ENCODE measurements around the gene FOXC1. TPM values are rescaled to one million over a fixed set of nuclear protein-coding genes. Genes with fewer than 3 reads are reported as not detected.

The FOXC1 gene
- total RNA-seq, 2 donors from 2014 or later: 0.21 TPM; not detected in 1

GRCh38 chr6:1613688-1614447 is 4.2 kb downstream of the FOXC1 start:
- ATAC-seq (no peak), DNase-seq (no peak)
- H3K9me3 ChIP-seq (ENCODE audit: control insufficient read depth, low read length, poor library complexity, severe bottlenecking): no peaks in the 10 kb centered on the region
- Mint-ChIP-seq H3K27me3 (peaks cover 46% of the 10 kb centered on the region), H3K4me1 (peaks cover 19% of the 10 kb centered on the region), H3K36me3 (ENCODE audit: low read depth) (peaks cover 4% of the 10 kb centered on the region), H3K4me3 (peak overlapping the region; percentile 58), H3K27ac (no peak overlapping the region)

DNA sequence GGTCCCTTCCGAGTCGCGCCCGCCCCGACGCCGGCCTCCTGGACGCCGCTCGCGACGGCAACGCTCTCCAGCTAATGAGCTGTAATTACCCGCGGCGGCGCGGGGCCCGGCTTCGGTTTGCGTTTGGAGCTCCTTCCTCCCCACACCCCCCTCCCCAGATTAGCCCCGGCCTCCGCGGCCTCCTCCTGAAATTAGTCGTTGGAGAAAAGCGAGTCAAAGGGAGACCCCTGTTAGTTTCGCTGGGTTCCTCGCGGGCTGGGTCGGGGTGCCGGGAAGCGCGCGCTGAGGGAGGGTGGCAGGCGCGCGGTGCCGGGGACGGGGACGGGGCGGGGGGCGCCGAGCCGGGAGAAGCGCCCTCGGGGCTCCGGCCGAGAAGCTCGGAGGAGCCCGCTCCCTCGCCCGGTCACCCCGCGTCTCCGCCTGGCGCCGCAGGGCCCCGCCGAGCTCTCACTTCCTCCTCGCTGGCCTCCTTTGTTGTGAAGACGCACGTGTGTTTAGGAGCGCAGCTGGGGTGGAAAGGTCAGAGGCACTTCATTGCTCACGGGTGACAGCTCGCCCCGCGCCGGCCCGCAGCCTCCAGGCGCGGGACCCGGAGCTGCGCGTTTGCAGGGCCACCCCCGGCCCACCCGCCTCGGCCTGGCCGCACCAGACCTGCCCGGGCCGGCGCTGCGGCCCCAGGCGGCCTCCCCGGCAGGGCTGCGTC is 4.9 kb downstream of the FOXC1 start:
- H3K9me3 ChIP-seq (ENCODE audit: control insufficient read depth, low read length, poor library complexity, severe bottlenecking): no peaks in the 10 kb centered on the region
- no peak overlapping the region for H3K27ac Mint-ChIP-seq
- H3K4me1 Mint-ChIP-seq: peaks cover 19% of the 10 kb centered on the region
- DNase-seq: no peak
- peaks cover 46% of the 10 kb centered on the region for H3K27me3 Mint-ChIP-seq
- peaks cover 4% of the 10 kb centered on the region for H3K36me3 Mint-ChIP-seq (ENCODE audit: low read depth)
- ATAC-seq: no peak
- H3K4me3 Mint-ChIP-seq: no peak overlapping the region

DNA sequence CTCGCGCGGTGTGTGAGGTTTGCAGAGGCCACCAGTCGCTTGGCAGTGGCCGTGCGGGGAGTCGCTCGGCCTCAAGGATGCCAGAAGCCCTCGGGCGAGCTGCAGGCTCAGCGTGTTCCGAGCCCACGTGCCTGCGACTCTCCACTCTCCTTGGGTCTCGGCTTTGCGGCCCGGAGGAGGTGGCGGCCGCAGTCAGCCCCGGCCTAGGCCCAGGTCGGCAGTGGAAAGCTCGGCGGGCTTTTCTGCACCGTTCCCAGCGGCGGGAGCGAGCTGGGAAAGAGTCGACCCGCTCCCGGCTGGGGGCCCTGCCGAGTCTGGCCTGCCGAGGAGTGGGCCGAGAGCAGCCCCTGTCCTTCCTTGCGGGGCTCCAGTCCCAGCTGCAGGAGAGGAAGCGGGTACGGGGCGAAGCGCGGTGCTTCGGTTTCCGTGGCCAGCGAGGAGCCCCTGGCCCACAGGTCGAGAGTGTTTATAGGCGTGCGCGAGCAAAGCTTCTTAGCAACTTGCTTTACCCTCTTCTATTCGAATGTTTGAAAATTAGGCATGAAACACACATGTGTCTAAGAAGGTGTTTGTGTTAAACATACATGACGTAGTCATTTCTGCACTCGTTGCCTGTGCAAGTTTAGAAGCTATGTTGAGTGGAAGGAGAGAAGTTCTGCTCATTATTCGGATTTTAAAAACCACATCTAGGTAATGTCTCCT is 5.6 kb downstream of the FOXC1 start:
- ATAC-seq (no peak), DNase-seq (no peak)
- no peak overlapping the region for H3K4me3 Mint-ChIP-seq
- H3K27me3 Mint-ChIP-seq: peaks cover 46% of the 10 kb centered on the region
- peaks cover 19% of the 10 kb centered on the region for H3K4me1 Mint-ChIP-seq
- H3K27ac Mint-ChIP-seq: no peak overlapping the region
- H3K9me3 ChIP-seq (ENCODE audit: control insufficient read depth, low read length, poor library complexity, severe bottlenecking): no peaks in the 10 kb centered on the region
- H3K36me3 Mint-ChIP-seq (ENCODE audit: low read depth): peaks cover 4% of the 10 kb centered on the region

DNA sequence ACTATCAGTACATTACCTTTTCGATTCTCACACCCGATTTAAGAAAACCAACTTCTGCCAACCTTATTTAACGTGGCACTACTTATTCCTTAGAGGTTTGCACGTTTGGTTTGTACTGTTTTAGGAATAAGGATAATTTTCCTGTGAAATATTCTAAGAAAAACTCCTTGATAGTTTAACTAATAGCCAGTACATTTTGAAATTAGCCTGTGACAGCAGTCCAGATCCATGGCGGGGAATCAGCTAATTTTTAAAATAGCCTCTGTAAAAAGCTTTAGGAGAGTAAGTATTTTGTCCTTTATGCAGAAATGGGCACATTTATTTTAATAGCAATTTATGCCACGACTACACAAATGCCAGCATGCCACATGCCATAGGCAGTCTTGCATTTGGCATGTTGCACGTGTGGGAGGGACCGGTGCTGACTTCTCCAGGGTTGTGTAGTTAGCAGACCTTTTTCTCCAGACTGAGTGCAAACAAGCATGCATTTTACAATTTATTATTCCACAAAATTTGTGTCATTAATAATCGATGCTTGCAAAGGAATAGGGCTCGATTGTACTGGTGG is 6.2 kb downstream of the FOXC1 start:
- ATAC-seq (no peak), DNase-seq (no peak)
- peaks cover 4% of the 10 kb centered on the region for H3K36me3 Mint-ChIP-seq (ENCODE audit: low read depth)
- no peak overlapping the region for H3K27ac Mint-ChIP-seq
- peaks cover 15% of the 10 kb centered on the region for H3K4me1 Mint-ChIP-seq
- peaks cover 42% of the 10 kb centered on the region for H3K27me3 Mint-ChIP-seq
- no peaks in the 10 kb centered on the region for H3K9me3 ChIP-seq (ENCODE audit: control insufficient read depth, low read length, poor library complexity, severe bottlenecking)
- H3K4me3 Mint-ChIP-seq: no peak overlapping the region

- peaks cover 13% of the 10 kb centered on the region for H3K4me1 Mint-ChIP-seq
- no peak for ATAC-seq
- H3K4me3 Mint-ChIP-seq: no peak overlapping the region
- no peaks in the 10 kb centered on the region for H3K9me3 ChIP-seq (ENCODE audit: control insufficient read depth, low read length, poor library complexity, severe bottlenecking)
- peaks cover 4% of the 10 kb centered on the region for H3K36me3 Mint-ChIP-seq (ENCODE audit: low read depth)
- DNase-seq: no peak
- peaks cover 48% of the 10 kb centered on the region for H3K27me3 Mint-ChIP-seq
- peak overlapping the region; percentile 39 for H3K27ac Mint-ChIP-seq
Observed at GRCh38 chr6:1616701-1617463, 7.2 kb downstream of the FOXC1 start.

- Mint-ChIP-seq H3K4me3 (no peak overlapping the region), H3K36me3 (ENCODE audit: low read depth) (peaks cover 8% of the 10 kb centered on the region), H3K27ac (peak overlapping the region; percentile 39), H3K27me3 (peaks cover 48% of the 10 kb centered on the region), H3K4me1 (peaks cover 10% of the 10 kb centered on the region)
- H3K9me3 ChIP-seq (ENCODE audit: control insufficient read depth, low read length, poor library complexity, severe bottlenecking): no peaks in the 10 kb centered on the region
- no peak for DNase-seq
- ATAC-seq: no peak
Observed at GRCh38 chr6:1617466-1618310, 8.0 kb downstream of the FOXC1 start.

DNA sequence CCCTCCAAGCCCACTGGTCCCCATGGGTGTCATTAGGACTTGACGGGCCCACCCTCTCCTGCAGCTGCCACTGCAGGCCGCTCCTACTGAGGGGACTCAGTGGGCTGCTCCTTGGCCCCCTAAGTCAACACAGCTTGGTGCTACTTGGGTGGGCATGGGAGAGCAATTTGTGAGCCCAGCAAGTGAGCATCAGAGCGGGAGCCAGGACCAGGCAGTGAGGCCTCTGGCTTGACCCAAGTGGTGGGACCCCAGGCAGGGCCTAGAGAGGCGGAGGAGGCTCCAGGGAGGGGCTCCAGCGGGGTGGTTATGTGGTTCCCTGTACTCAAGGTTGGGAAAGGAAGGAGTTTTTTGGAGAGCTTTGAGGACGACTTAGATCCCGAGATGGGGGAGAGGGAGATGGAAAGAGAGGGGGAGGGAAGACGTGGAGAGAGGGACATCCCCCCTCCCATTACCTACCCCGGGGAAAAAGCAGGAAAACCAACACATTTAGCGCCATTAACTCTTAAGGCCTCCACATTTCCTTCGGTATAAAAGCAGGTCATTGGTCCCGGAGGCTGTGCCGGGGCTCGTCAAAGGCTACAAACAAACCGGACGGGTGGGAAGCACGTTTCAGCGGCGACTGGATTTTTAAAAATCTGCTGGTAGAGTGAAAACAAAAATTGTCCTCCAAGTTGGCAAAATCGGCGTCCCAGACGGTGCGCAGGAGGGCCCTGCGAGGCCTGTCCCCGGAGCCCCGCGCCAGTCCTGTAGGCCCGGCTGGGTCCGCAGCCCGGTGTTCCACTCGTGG is 8.8 kb downstream of the FOXC1 start:
- Mint-ChIP-seq H3K4me1 (peaks cover 10% of the 10 kb centered on the region), H3K27ac (no peak overlapping the region), H3K36me3 (ENCODE audit: low read depth) (peaks cover 8% of the 10 kb centered on the region), H3K4me3 (peak overlapping the region; percentile 73), H3K27me3 (peaks cover 47% of the 10 kb centered on the region)
- no peaks in the 10 kb centered on the region for H3K9me3 ChIP-seq (ENCODE audit: control insufficient read depth, low read length, poor library complexity, severe bottlenecking)
- ATAC-seq: no peak
- no peak for DNase-seq

DNA sequence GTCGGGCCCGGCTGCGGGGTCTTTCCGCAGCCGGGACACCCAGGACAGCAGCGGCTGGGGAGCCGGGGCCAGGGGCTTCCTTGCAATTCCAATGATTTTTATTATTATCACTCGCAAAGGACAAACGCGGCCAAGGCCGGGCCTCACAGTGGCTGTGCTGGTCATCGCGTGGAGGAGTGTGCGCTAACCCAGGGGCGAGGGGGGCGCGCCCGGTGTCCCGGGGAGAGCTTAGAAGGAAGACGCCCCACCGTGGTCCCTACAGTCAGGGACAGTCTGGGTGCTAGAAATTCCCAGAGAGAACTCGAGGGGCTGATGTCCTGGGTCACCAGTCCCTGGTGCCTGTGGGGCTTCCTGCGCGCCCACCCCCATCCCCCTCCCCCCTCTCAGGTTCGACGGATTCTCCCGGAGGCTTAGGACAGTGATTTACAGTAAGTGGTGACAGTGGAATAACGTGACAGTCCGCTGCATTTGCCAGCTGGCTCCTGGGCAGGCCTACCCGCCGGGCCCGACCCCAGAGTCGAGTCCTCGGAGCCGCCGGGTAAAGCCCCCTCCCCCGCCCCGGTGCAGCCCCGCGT is 9.5 kb downstream of the FOXC1 start:
- Mint-ChIP-seq H3K27me3 (peaks cover 47% of the 10 kb centered on the region), H3K36me3 (ENCODE audit: low read depth) (peaks cover 8% of the 10 kb centered on the region), H3K27ac (no peak overlapping the region), H3K4me1 (peaks cover 7% of the 10 kb centered on the region), H3K4me3 (peak overlapping the region; percentile 39)
- H3K9me3 ChIP-seq (ENCODE audit: control insufficient read depth, low read length, poor library complexity, severe bottlenecking): no peaks in the 10 kb centered on the region
- no peak for ATAC-seq
- DNase-seq: no peak

DNA sequence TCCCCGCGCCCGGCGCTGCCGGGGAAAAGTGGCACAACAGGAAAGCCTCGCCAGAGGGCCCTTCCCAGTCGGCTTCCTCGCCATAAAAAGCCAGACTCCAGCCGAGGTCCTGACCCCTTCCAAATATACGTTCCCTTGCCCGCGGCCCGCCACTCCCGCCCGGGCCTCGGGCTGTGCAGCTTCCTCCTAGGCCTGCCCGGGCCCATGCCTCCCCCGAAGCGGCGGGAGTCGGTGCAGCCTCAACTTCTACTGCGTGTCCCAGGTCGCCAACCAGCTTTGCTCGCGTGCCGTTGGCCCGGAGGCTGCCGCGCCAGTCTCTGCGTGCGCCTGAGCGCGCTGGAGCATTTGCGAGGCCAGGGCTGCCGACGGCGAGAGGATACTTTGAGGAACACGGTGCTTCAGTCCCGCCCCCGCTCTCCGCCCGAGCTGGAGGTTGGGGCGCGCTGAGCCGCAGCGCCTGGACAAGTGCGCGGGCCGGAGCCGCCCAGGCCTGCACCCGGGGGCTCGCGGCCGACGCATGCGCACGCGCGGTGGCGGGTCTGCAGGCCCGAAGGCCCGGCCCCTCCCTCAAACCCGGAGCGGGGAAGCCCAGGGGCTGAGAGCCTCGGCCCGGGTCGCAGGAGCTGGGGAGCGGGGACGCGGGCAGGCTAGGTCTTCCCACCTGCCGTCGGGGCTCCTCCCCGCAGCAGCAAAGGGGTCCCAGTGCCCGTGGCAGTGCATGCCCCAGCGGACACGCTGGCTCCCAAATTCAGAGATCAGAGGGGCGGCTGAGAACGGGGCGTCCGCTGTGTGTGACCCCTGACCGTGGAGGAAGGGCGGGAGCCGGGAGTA is 10.2 kb downstream of the FOXC1 start:
- peak overlapping the region; percentile 39 for H3K4me3 Mint-ChIP-seq
- H3K4me1 Mint-ChIP-seq: peaks cover 7% of the 10 kb centered on the region
- no peak for DNase-seq
- H3K9me3 ChIP-seq (ENCODE audit: control insufficient read depth, low read length, poor library complexity, severe bottlenecking): no peaks in the 10 kb centered on the region
- H3K36me3 Mint-ChIP-seq (ENCODE audit: low read depth): peaks cover 8% of the 10 kb centered on the region
- peaks cover 47% of the 10 kb centered on the region for H3K27me3 Mint-ChIP-seq
- peak; percentile 14 for ATAC-seq
- H3K27ac Mint-ChIP-seq: no peak overlapping the region

DNA sequence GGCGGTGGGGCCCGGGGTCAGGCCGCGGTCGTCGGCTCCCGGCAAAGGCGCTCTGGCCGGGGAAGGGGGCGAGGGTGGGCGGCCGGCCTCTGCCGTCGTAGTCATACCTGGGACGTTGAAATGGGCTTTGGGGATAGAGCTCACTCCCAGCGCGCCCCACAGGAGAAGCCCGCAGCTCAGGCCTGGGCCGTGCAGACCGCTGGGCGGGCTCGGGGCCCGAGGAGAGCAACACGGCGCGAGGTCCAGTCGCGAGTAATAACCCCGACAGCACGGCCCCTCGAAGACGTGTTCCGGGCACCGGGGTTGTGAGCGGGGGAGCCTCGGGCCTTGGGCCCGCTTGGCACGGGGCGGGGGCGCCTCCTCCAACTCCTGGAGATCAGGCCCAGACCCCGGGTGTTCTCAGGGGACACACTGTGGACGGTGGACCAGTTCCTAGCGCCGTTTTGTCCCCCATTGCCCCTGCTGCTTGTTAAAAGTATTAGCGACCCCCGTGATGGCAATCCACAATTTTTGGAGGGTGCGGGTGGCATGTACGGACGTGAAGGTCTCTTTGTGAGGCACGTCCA is 10.9 kb downstream of the FOXC1 start:
- DNase-seq (no peak), ATAC-seq (no peak)
- H3K9me3 ChIP-seq (ENCODE audit: control insufficient read depth, low read length, poor library complexity, severe bottlenecking): no peaks in the 10 kb centered on the region
- Mint-ChIP-seq H3K36me3 (ENCODE audit: low read depth) (peaks cover 11% of the 10 kb centered on the region), H3K4me3 (no peak overlapping the region), H3K27ac (no peak overlapping the region), H3K4me1 (peaks cover 14% of the 10 kb centered on the region), H3K27me3 (peaks cover 54% of the 10 kb centered on the region)

Measured in T-helper 17 cell (primary cell).